RPMI7951 (cell line): ENCODE measurements around the gene TMEM91. TPM values are rescaled to one million over a fixed set of nuclear protein-coding genes. Genes with fewer than 3 reads are reported as not detected.

Experiments
- DNase-seq: peaks from one replicate; pipeline ENCODE4 v3.0.0-alpha.2; 2012; ENCODE audit warnings: low read depth
- total RNA-seq: library from RNA; depleted of rRNA; stranded (reverse); fragments of >200 nt; shearing (Covaris generic); gene quantifications from 2 replicates; pipeline ENCODE4 v1.2.3, GENCODE V29; 2014; rRNA removed

TMEM91 gene
- total RNA-seq, 1 experiment from 2014 or later = 4.8 TPM

- DNase-seq = peak; percentile 45
Observed at GRCh38 chr19:41430922-41431321, 54.6 kb downstream of the TMEM91 start.

- DNase-seq = peak; percentile 62
Observed at GRCh38 chr19:41431426-41432386, 55.4 kb downstream of the TMEM91 start.

- no peak for DNase-seq
Observed at GRCh38 chr19:41433171-41433570, 56.8 kb downstream of the TMEM91 start.

Other genes starting within 250 kb of the TMEM91 start
- 4.4 and 10.3 TPM in 2 replicates for gene CYP2S1, start 183.3 kb upstream of the TMEM91 start, total RNA-seq
- 140 and 156 TPM in 2 replicates for gene AXL, start 157.3 kb upstream of the TMEM91 start, total RNA-seq
- 101 and 105 TPM in 2 replicates for gene HNRNPUL1, start 112.2 kb upstream of the TMEM91 start, total RNA-seq
- gene CCDC97, start 66.4 kb upstream of the TMEM91 start, total RNA-seq = 8.2 and 9.3 TPM in 2 replicates
- 15.2 and 18.1 TPM in 2 replicates for gene TGFB1, start 22.6 kb upstream of the TMEM91 start, total RNA-seq
- gene B9D2, start 12.4 kb upstream of the TMEM91 start, total RNA-seq = 10.9 and 12.9 TPM in 2 replicates
- gene EXOSC5, start 20.8 kb downstream of the TMEM91 start, total RNA-seq = 36.8 and 59.3 TPM in 2 replicates
- 77.3 and 112 TPM in 2 replicates for gene BCKDHA, start 21.3 kb downstream of the TMEM91 start, total RNA-seq
- not detected in 2 replicates for gene B3GNT8, start 50.8 kb downstream of the TMEM91 start, total RNA-seq
- gene DMAC2, start 63.4 kb downstream of the TMEM91 start, total RNA-seq = 66.4 and 66.9 TPM in 2 replicates
- not detected in 2 replicates for gene ERICH4, start 66.6 kb downstream of the TMEM91 start, total RNA-seq
- not detected in 2 replicates for gene CEACAM21, start 199.6 kb downstream of the TMEM91 start, total RNA-seq